DMS53 (cell line): Measurements from ENCODE around the gene IFI44L.

Experiments
- DNase-seq: peaks from one replicate; lab custom pipeline; 2025; lab: John Stamatoyannopoulos, UW

Gene IFI44L

DNA sequence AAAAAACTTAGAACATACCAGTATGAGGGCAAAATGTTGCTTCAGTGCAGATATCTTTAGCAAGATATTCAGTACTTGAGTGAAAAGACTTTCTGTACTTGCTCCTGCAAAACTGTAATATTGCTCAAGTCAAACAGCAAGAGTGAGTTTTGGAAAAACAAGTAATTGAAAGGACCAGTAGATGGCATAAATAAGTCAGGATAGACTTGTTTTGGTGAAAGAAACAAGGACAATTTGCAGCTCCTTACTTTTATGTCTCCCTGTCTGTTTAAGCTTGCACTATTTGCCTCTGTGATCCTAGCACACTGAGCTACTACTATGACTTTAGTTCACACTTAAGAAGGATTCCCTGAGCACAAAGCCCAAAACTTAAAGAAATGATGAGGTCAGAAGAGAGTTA, 68.4 kb downstream of the IFI44L start:
- peak; percentile 64 for DNase-seq

DNA sequence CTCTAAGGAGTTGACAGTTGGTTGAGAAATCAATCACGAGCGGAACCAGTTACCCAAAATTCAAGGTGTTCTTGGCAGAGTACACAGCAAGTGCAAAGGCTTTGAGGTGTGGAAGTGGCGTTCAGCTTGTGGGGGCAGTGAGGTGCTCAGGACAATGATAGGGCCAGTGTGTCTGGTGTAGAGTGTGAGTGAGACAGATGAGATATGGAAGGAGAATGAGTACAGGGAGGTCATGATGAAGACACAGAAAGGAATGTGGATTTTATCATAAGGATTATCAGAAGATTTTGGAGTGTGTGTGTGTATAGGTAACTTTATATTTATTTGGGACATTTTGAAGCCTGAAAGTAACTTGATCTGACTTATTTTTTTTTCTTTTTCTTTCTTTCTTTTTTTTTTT, 70.3 kb downstream of the IFI44L start:
- no peak for DNase-seq

DNA sequence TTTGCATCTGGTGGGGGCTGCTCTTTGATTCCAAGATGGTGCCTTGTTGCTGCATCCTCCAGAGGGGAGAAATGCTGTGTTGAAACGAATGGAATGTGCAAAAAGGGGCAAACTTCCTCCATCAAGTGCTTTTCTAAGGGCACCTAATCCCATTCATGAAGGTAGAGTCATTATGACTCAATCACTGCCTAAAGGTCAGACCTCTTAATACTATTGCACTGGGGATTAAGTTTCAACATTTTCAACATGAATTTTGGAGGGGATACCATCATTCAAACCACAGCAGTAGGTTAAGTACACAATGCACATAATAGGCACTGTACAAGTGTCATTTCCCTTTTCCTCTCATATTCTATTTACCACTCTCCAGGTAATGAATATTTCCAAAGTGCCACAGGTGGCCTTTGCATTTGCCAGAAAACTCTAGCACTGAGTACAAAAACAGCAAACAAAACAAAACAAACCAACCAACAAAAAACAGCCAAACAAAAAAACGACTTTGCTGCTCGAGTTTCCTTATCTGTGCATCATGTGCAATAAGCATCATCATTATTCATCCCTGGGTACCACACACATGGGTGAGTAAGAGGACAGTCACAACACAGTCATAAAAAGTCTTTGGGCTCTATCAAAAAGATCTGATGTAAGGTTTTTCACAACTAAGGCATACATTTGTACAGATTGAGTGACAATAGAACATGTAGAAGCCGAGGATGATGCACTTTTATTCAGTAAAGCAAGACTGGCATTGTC, 71.9 kb downstream of the IFI44L start:
- DNase-seq: peak; percentile 86
